Ramos (cell line): ENCODE measurements around the gene CNOT1.

Experiments used
- in situ Hi-C: fragments of 300-500 bp; cut with MboI; formaldehyde crosslinking; loops from one replicate; pipeline ENCODE4 v1.14.3; 2022; ENCODE audit warnings: low sequenced_read_pairs; ENCODE audit not compliant: unreplicated experiment

CNOT1 gene

GRCh38 chr16:58629733-58630640, at the start of gene CNOT1:
TSS of gene CNOT1 (minus strand) at chr16:58629826. CDS start at chr16:58599337, 30,489 bp downstream.
- in situ Hi-C loops, result no loop called here

DNA sequence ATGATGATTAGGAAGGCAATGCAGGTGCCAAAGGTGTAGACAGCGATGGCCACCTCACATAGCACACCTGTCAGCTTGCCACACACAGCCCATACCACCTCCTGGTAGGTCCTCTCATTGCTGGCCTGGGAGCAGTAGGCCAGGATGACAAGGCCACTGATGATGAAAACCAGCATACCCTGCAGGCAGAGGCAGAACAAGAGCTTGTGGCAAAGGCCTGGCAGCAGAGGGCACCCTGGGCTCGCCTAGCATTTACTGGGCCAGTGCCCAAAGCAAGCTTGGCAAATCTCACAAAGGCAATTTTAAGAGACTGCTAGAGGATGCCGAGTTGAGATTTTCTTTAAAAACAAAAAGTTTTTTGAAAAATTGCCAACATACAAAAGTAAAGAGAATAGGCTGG, 49.1 kb upstream of the CNOT1 start:
- in situ Hi-C loops, result no loop called here

DNA sequence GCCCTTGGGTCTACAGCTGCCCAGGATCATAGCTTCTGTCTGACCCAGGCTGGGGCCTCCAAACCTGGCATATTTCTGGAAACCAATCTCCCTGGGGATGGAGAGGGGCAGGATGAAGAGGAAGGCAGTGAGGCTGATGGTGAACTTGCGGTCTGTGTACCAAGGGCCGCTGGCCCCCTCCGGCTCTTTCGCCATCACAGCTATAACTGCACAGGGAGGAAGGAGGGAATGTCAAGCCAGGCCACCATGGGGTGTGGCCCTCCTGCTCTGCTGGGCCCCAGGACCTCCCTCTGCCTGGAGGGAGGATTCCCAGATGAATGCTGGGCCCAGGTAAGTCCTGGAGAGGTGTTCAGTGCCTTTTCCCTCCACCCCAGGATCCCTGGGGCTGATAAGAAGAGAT, 48.6 kb upstream of the CNOT1 start:
- in situ Hi-C loops, result no loop called here

- in situ Hi-C loops, result loop anchor here (25.0 kb wide), 1 partner anchor 334 kb away; no protein-coding TSS in a partner anchor
These were observed 41.4 kb upstream of the CNOT1 start for GRCh38 chr16:58670946-58671583.

DNA sequence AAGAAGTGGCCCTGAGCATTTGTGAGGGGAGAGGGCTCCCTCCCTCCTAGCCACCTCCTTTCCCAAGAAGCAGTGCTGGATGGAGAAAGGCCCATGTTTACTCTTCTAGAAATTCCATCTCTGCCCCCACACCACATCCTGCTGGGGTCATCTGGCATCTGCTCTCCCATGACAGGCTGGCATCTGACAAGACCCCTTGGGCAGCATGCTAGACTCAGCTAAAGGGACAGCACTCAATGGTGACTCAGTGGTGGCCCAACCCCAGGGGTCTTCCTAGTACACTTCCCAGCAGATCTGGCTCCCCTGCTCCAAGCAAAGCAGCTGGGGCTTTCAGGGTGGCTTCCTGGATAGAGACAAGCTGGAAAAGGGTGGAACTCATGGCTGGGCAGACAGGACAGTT, 40.6 kb upstream of the CNOT1 start:
- in situ Hi-C loops, result loop anchor here (25.0 kb wide), 1 partner anchor 333 kb away; no protein-coding TSS in a partner anchor

GRCh38 chr16:58665200-58665599, 35.6 kb upstream of the CNOT1 start:
- in situ Hi-C loops, result loop anchor here (25.0 kb wide), 1 partner anchor 328 kb away; no protein-coding TSS in a partner anchor

GRCh38 chr16:58661199-58661830, 31.7 kb upstream of the CNOT1 start:
- in situ Hi-C loops, result loop anchor here (25.0 kb wide), 1 partner anchor 324 kb away; no protein-coding TSS in a partner anchor

- in situ Hi-C loops, result loop anchor here (25.0 kb wide), 1 partner anchor 323 kb away; no protein-coding TSS in a partner anchor
These were observed 30.3 kb upstream of the CNOT1 start for GRCh38 chr16:58659911-58660310.

GRCh38 chr16:58658796-58659211, 29.2 kb upstream of the CNOT1 start:
- in situ Hi-C loops, result loop anchor here (25.0 kb wide), 1 partner anchor 322 kb away; no protein-coding TSS in a partner anchor

GRCh38 chr16:58656899-58657298, 27.3 kb upstream of the CNOT1 start:
- in situ Hi-C loops, result loop anchor here (25.0 kb wide), 1 partner anchor 320 kb away; no protein-coding TSS in a partner anchor

- in situ Hi-C loops, result loop anchor here (25.0 kb wide), 1 partner anchor 318 kb away; no protein-coding TSS in a partner anchor
These were observed 25.6 kb upstream of the CNOT1 start for GRCh38 chr16:58655215-58655596.

- in situ Hi-C loops, result loop anchor here (25.0 kb wide), 1 partner anchor 317 kb away; no protein-coding TSS in a partner anchor
These were observed 25.1 kb upstream of the CNOT1 start for GRCh38 chr16:58654560-58655214.

GRCh38 chr16:58652741-58653140, 23.1 kb upstream of the CNOT1 start:
- in situ Hi-C loops, result loop anchor here (25.0 kb wide), 1 partner anchor 315 kb away; no protein-coding TSS in a partner anchor

GRCh38 chr16:58651965-58652348, 22.3 kb upstream of the CNOT1 start:
- in situ Hi-C loops, result loop anchor here (25.0 kb wide), 1 partner anchor 315 kb away; no protein-coding TSS in a partner anchor

DNA sequence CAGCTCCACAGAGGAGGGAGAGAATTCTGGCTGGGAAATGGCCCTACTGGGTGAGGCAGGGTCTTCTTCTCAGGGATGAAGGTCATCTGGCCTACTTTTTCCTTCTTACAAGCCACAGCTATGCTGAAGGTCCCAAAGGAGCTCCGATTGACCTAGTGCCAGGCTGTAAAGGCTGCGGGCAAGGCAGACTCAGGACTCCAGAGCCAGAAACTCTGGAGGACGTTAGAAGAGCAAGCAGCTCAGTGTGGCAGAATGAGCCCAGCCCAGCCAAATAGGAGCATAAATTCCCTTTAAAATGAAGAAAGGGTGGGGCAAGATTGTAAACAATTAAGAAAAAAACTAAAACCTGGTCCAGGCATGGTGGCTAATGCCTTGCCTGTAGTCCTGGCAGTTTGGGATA, 20.1 kb upstream of the CNOT1 start:
- in situ Hi-C loops, result loop anchor here (25.0 kb wide), 1 partner anchor 312 kb away; no protein-coding TSS in a partner anchor

DNA sequence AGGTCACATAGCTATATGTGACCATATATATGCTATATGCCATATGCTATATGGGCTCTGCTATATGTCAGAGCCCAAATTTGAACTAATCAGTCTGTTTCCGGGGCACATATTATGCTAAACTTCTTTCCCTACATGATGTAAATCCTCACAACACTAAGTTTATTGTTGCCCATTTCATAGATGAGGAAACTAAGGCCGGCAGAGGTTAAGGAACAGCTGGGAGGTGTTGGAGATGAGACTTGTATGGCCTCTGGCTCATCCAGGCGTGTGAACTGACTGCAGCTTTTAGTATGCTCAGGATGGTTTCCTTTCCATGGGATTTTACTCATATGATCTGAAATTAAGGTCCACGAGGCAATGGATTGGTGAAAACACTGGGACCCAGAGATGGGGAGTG, 17.5 kb upstream of the CNOT1 start:
- in situ Hi-C loops, result no loop called here

DNA sequence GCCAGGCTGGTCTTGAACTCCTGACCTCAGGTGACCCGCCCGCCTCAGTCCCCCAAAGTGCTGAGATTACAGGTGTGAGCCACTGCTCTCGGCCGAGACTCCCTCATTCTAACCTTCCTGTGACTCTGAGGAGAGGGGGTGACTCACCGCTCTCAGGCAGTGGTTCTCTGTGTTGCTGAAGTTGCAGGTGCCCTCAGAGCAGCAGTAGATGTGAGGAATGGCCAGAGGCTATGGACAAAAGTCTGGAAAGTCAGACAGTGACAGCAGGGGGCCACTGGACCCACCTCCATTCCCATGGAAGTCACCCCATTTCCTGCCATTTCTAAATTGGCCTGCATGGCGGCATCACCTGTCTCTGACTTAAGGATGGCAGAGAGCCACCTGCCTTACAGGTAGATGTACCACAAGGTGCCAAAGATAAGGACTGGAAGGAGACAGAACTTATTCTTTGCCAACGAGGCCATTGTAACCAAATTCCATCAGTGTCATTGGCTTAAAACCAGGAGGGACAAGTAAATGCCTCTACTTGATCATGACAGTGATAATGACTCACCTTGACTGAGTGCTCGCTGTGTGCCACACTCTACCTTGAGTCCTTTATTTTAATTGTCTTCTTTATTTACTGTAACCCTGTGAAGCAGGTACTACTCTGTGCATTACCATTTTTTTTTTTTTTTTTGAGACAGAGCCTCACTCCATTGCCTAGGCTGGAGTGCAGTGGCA, 15.3 kb upstream of the CNOT1 start:
- in situ Hi-C loops, result no loop called here

DNA sequence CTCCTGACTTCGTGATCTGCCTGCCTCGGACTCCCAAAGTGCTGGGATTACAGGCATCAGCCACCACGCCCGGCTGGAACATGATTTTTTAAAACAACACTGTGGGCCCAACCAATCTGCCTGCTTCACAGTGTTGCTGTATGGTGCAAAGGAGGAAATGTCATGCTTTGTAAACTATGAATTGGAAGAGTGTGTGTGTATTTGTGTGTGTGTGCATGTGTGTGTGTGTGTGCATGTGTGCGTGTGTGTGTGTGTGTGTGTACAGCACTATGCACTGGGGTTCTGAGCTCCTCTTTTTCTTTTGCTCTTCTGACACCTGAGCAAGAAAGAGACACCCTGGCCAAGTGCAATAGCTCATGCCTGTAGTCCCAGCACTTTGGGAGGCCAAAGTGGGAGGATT, 14.5 kb upstream of the CNOT1 start:
- in situ Hi-C loops, result no loop called here

DNA sequence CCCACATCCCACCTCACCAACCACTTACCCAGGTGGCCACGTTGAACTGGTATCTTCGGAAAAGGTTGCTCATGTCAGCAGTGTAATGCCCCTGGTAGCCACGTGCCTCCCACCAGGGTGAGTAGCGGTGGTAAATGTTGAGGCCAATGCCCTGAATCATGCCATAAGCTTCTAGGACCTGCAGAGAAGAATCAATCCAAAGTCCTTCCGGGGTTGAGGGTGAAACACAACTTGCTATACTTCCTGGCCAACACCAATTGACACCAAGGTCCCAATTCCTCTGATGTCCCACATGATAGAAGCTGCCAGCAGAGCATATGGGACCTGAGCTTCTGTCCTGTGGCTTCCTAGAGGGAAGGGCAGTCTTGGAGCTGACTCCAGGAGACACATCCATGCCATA, 11.3 kb upstream of the CNOT1 start:
- in situ Hi-C loops, result no loop called here
